Mucosa of rectum (tissue), 2 donors: Measurements from ENCODE around the gene CASZ1.

ENCODE experiments used
- H3K27ac ChIP-seq, 2 donors: one replicate each; pipeline ENCODE4 v1.7.0; 2013; ENCODE audit warnings: inconsistent platforms in 2 of 2, low read depth in 2 of 2, low read length in 2 of 2
- H3K27me3 ChIP-seq, 2 donors: one replicate each; pipeline ENCODE4 v1.7.0; 2013; ENCODE audit warnings: low read length in 2 of 2; ENCODE audit not compliant: control insufficient read depth in 2 of 2, insufficient read depth in 2 of 2
- H3K36me3 ChIP-seq, 2 donors: one replicate each; pipeline ENCODE4 v1.7.0; 2013; ENCODE audit warnings: low read length in 2 of 2; ENCODE audit not compliant: control insufficient read depth in 2 of 2, insufficient read depth in 2 of 2
- H3K4me1 ChIP-seq, 2 donors: one replicate each; pipeline ENCODE4 v1.7.0; 2013; ENCODE audit warnings: low read length in 2 of 2, mild to moderate bottlenecking in 1 of 2; ENCODE audit not compliant: control insufficient read depth in 2 of 2, insufficient read depth in 2 of 2
- H3K4me3 ChIP-seq, 2 donors: one replicate each; pipeline ENCODE4 v1.7.0; 2013; ENCODE audit warnings: low read length in 2 of 2
- H3K9ac ChIP-seq, 2 donors: one replicate each; pipeline ENCODE4 v1.7.0; 2013; ENCODE audit warnings: low read length in 2 of 2, low read depth in 1 of 2, mild to moderate bottlenecking in 1 of 2
- H3K9me3 ChIP-seq, 2 donors: one replicate each; pipeline ENCODE4 v1.7.0; 2013; ENCODE audit warnings: low read length in 2 of 2; ENCODE audit not compliant: control insufficient read depth in 2 of 2
- donor health status: healthy.
- donor health status: Normal muscosa, but diverticular disease.

Gene CASZ1

GRCh38 chr1:10612436-10613160 is 183.8 kb downstream of the CASZ1 start:
- H3K9me3 ChIP-seq: no peaks in the 10 kb centered on the region
- no peaks in the 10 kb centered on the region for H3K36me3 ChIP-seq
- H3K9ac ChIP-seq: no peak overlapping the region
- H3K4me3 ChIP-seq: no peak overlapping the region
- H3K4me1 ChIP-seq: no peaks in the 10 kb centered on the region
- H3K27me3 ChIP-seq: no peaks in the 10 kb centered on the region
- no peak overlapping the region for H3K27ac ChIP-seq

GRCh38 chr1:10610901-10611600 is 185.4 kb downstream of the CASZ1 start:
- Histone ChIP-seq H3K9ac (no peak overlapping the region), H3K4me1 (no peaks in the 10 kb centered on the region), H3K27ac (no peak overlapping the region)

GRCh38 chr1:10608690-10609089 is 187.8 kb downstream of the CASZ1 start:
- Histone ChIP-seq H3K4me1 (no peaks in the 10 kb centered on the region), H3K9ac (no peak overlapping the region), H3K36me3 (peaks cover 0 to 5% of the 10 kb centered on the region in 2 donors), H3K9me3 (no peaks in the 10 kb centered on the region), H3K4me3 (no peak overlapping the region), H3K27me3 (no peaks in the 10 kb centered on the region), H3K27ac (no peak overlapping the region)

More at GRCh38 chr1:10610901-10611600, 185.4 kb downstream of the CASZ1 start:
- Histone ChIP-seq H3K4me3 (no peak overlapping the region), H3K27me3 (no peaks in the 10 kb centered on the region), H3K9me3 (no peaks in the 10 kb centered on the region), H3K36me3 (peaks cover 0 to 2% of the 10 kb centered on the region in 2 donors)

- Histone ChIP-seq H3K9ac (no peak overlapping the region), H3K27ac (no peak overlapping the region), H3K36me3 (peaks cover 0 to 5% of the 10 kb centered on the region in 2 donors), H3K27me3 (no peaks in the 10 kb centered on the region), H3K9me3 (no peaks in the 10 kb centered on the region), H3K4me1 (no peaks in the 10 kb centered on the region), H3K4me3 (no peak overlapping the region)
Observed at GRCh38 chr1:10607228-10607627, 189.2 kb downstream of the CASZ1 start.

DNA sequence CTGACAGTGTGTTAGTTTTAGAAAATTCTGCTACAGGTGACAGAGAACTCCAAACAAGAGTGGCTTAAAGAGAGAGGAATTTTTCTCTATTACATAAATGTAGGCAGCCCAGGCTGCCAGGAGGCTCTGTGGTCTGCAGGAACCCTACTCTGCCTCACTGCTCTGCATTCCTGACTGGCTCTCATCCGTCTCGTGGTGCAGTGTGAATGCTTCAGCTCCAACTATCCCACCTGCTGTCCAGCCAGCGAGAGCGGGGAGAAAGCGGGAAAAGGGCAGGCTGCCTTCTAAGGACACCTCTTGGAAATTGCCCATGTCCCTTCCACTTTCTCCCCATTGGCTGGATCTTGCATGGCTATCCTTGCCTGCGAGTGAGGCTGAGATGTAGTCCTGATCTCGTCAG is 190.4 kb downstream of the CASZ1 start:
- Histone ChIP-seq H3K9me3 (no peaks in the 10 kb centered on the region), H3K4me3 (no peak overlapping the region), H3K36me3 (peaks cover 0 to 5% of the 10 kb centered on the region in 2 donors), H3K4me1 (no peaks in the 10 kb centered on the region), H3K27me3 (no peaks in the 10 kb centered on the region), H3K27ac (no peak overlapping the region), H3K9ac (no peak overlapping the region)

DNA sequence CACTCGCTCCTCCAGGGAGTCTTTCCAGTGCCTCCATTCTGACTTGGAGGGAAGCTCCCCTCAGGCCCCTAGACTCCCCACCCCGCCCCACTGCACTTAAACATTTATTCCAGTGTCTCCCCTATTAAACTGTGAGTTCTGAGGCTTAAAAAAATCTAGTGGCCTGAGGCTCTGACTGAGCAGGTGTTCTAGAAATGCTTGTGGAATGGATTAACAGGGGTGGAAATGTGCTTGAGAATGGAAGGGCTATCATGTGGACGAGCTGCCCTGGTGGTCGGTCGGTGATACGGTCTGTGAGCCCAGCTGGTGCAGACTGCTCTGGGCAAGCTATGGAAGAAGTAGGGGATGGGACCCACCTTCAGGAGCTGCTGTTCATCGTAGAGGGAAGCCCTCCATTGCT is 191.5 kb downstream of the CASZ1 start:
- Histone ChIP-seq H3K27ac (no peak overlapping the region), H3K4me1 (no peaks in the 10 kb centered on the region), H3K9me3 (no peaks in the 10 kb centered on the region), H3K27me3 (no peaks in the 10 kb centered on the region), H3K4me3 (no peak overlapping the region), H3K9ac (no peak overlapping the region), H3K36me3 (peaks cover 0 to 5% of the 10 kb centered on the region in 2 donors)

DNA sequence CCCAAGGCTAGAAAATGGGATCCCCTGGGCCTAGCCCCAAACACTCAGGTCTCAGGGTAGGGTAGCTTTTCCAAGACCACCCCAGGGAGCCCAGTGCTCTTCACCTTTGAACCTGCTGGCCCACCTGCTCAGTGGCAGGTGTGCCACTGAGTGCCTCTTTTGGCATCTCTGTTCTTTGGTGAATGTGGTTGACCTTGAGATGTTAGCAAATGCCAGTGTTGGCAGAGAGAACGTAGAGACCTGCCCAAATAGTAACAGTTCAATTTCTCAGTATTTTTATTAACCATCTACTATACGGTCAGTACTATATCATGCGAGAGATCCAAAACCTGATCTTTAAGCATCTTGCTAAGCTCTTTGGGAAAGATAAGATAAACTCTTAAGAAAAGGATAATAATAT is 193.5 kb downstream of the CASZ1 start:
- no peaks in the 10 kb centered on the region for H3K9me3 ChIP-seq
- H3K27me3 ChIP-seq: no peaks in the 10 kb centered on the region
- no peaks in the 10 kb centered on the region for H3K4me1 ChIP-seq
- peaks cover 0 to 5% of the 10 kb centered on the region in 2 donors for H3K36me3 ChIP-seq
- no peak overlapping the region for H3K27ac ChIP-seq
- H3K4me3 ChIP-seq: no peak overlapping the region
- H3K9ac ChIP-seq: no peak overlapping the region

GRCh38 chr1:10601342-10602070 is 194.9 kb downstream of the CASZ1 start:
- Histone ChIP-seq H3K4me1 (no peaks in the 10 kb centered on the region), H3K9ac (no peak overlapping the region), H3K4me3 (no peak overlapping the region), H3K27ac (no peak overlapping the region), H3K9me3 (no peaks in the 10 kb centered on the region), H3K27me3 (no peaks in the 10 kb centered on the region), H3K36me3 (peaks cover 0 to 5% of the 10 kb centered on the region in 2 donors)

GRCh38 chr1:10599194-10599861 is 197.1 kb downstream of the CASZ1 start:
- Histone ChIP-seq H3K9me3 (no peaks in the 10 kb centered on the region), H3K4me1 (no peaks in the 10 kb centered on the region), H3K4me3 (no peak overlapping the region), H3K9ac (no peak overlapping the region), H3K36me3 (no peaks in the 10 kb centered on the region), H3K27me3 (no peaks in the 10 kb centered on the region), H3K27ac (no peak overlapping the region)

GRCh38 chr1:10598389-10598702 is 198.1 kb downstream of the CASZ1 start:
- no peaks in the 10 kb centered on the region for H3K9me3 ChIP-seq
- H3K4me1 ChIP-seq: no peaks in the 10 kb centered on the region
- H3K9ac ChIP-seq: no peak overlapping the region
- H3K27ac ChIP-seq: no peak overlapping the region
- no peaks in the 10 kb centered on the region for H3K27me3 ChIP-seq
- no peaks in the 10 kb centered on the region for H3K36me3 ChIP-seq
- no peak overlapping the region for H3K4me3 ChIP-seq
